ENCODE results near the gene KCNMA1.
"Not testable (repeated sequence)": the region's sequence is repeated elsewhere in the genome, so short reads cannot be mapped to it uniquely, and the experiment has no call there.

Gene KCNMA1

DNA sequence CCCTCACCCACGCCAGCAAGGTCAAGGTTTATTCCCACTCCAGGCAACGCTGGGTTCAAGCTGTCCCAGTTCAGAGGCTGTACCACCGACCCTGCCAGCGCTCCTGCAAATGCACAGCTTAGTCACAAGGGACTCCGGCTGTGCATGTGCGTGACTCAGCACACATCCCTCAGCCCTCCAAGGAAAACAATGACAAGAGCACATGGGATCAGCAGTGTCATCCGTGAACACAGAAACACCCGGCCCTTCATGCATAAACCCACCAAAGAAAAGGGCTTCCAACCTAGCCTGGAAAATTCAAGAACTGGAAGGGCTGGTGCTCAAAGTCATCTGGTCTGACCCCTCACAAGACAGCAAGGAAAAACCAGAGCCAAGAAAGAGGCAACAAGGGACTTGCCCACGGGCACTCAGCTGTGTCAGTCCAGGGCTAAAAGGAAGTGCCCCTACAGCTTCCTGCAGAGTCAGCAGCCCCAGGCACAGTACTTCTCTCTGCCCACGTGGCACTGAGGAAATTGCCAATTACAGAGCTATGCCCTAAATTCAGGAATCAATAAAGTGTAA, 106.1 kb downstream of the KCNMA1 start:
- no peak overlapping the region for H3K4me3 ChIP-seq (ENCODE audit: low read length)

GRCh38 chr10:77530011-77530410, 107.6 kb downstream of the KCNMA1 start:
- no peak overlapping the region for H3K4me3 ChIP-seq (ENCODE audit: low read length)

More for the DNA sequence above, 106.1 kb downstream of the KCNMA1 start:
- no peak for TF ChIP-seq ZNF274 (IDR thresholded peaks at IDR 0.05; ENCODE audit: low read depth, low read length)

GRCh38 chr10:77529050-77529576, 108.5 kb downstream of the KCNMA1 start:
- H3K4me3 ChIP-seq (ENCODE audit: low read length), result no peak overlapping the region
- TF ChIP-seq ZNF274 (IDR thresholded peaks at IDR 0.05; ENCODE audit: low read depth, low read length), result no peak

More at GRCh38 chr10:77530011-77530410, 107.6 kb downstream of the KCNMA1 start:
- no peak for TF ChIP-seq ZNF274 (IDR thresholded peaks at IDR 0.05; ENCODE audit: low read depth, low read length)

- no peak for TF ChIP-seq ZNF274 (IDR thresholded peaks at IDR 0.05; ENCODE audit: low read depth, low read length)
- H3K4me3 ChIP-seq (ENCODE audit: low read length), result no peak overlapping the region
Measured at GRCh38 chr10:77527839-77528238, 109.8 kb downstream of the KCNMA1 start.

GRCh38 chr10:77526868-77527617, 110.6 kb downstream of the KCNMA1 start:
- TF ChIP-seq ZNF274 (IDR thresholded peaks at IDR 0.05; ENCODE audit: low read depth, low read length), result no peak
- H3K4me3 ChIP-seq (ENCODE audit: low read length), result no peak overlapping the region

DNA sequence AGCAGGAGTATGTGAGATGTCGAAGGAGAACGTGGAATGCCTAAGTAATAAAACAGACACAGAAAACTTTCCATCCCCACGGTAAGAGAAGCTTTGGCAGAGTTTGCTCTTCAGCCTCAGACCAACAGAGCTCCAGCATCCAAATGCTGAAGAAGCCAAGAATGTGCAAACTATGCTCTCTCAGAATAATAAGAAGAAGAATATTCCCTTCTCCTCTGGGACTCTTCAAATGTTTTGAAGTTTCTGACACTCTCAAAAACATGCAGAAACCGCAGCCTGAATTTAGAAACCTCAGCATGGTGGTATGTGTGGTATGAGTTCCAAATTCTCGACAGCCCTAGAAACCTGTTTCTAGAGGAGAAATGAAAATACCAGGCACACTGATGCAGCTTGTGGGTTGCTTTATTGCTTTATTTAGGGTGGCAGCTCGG, 113.3 kb downstream of the KCNMA1 start:
- H3K4me3 ChIP-seq (ENCODE audit: low read length), result no peak overlapping the region
- no peak for TF ChIP-seq ZNF274 (IDR thresholded peaks at IDR 0.05; ENCODE audit: low read depth, low read length)

- no peak overlapping the region for H3K4me3 ChIP-seq (ENCODE audit: low read length)
- no peak for TF ChIP-seq ZNF274 (IDR thresholded peaks at IDR 0.05; ENCODE audit: low read depth, low read length)
Measured at GRCh38 chr10:77522268-77522809, 115.3 kb downstream of the KCNMA1 start.

GRCh38 chr10:77520995-77521394, 116.6 kb downstream of the KCNMA1 start:
- no peak for TF ChIP-seq ZNF274 (IDR thresholded peaks at IDR 0.05; ENCODE audit: low read depth, low read length)
- H3K4me3 ChIP-seq (ENCODE audit: low read length), result no peak overlapping the region

- TF ChIP-seq ZNF274 (IDR thresholded peaks at IDR 0.05; ENCODE audit: low read depth, low read length), result no peak
- no peak overlapping the region for H3K4me3 ChIP-seq (ENCODE audit: low read length)
Measured at GRCh38 chr10:77520290-77520689, 117.3 kb downstream of the KCNMA1 start.

- not testable (repeated sequence) for H3K4me3 ChIP-seq (ENCODE audit: low read length)
Measured at GRCh38 chr10:77519791-77520190, 117.8 kb downstream of the KCNMA1 start.

GRCh38 chr10:77518910-77519274, 118.7 kb downstream of the KCNMA1 start:
- TF ChIP-seq ZNF274 (IDR thresholded peaks at IDR 0.05; ENCODE audit: low read depth, low read length), result no peak
- H3K4me3 ChIP-seq (ENCODE audit: low read length), result no peak overlapping the region

DNA sequence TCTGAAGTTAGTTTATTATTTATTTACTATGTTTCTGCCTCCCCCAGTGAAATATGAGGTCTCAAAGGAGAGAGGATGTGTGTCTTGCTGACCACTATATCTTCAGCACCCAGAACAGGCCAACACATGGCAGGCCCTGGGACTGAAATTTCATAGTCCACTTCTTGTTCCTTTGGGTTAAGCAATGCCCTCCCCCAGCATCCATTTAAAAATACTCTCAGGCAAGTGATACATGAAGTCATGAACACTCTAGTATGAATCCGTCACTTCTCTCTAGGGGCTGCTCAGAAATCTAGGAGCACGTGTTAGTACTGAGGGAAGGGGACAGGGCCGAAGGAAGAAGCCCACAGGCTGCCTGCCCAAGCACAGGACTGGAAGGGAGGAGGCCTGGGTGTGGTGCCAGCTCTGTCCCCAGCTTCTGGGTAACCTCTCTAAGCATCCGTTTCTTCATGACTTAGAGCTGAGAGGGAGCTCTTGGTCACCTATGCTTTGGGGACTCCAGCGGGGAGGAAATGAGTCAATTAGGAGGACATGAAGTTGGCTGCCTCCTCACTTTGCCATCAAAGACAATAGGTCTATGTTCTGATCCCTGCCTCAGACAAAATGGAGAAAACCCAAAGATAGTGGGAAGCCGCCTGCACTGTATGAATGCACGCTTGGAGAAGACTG, 119.2 kb downstream of the KCNMA1 start:
- H3K4me3 ChIP-seq (ENCODE audit: low read length), result no peak overlapping the region
- TF ChIP-seq ZNF274 (IDR thresholded peaks at IDR 0.05; ENCODE audit: low read depth, low read length), result no peak

DNA sequence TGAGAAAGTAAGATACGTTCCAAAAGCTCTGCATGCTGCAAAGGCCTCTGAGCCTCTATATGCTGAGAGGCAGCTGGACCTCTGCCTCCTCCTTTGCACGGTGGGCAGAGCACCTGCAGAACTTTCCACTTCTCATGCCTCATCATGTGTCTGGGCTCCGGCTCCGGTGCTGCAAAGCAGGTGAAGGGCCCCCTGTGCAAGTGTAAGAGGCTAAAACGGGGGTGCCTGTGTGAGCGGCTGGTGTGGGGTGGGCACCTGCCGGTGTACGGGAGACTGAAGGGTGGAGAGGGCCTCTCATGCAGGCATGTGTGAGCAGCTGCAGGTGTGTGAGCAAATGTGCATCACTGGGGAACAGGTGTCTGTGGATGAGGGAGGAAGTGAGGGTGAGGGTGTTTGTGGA, 121.0 kb downstream of the KCNMA1 start:
- no peak for TF ChIP-seq ZNF274 (IDR thresholded peaks at IDR 0.05; ENCODE audit: low read depth, low read length)
- H3K4me3 ChIP-seq (ENCODE audit: low read length), result no peak overlapping the region

- TF ChIP-seq ZNF274 (IDR thresholded peaks at IDR 0.05; ENCODE audit: low read depth, low read length), result no peak
- no peak overlapping the region for H3K4me3 ChIP-seq (ENCODE audit: low read length)
Measured at GRCh38 chr10:77514870-77515269, 122.7 kb downstream of the KCNMA1 start.
